Right atrium auricular region (tissue), 2 donors: Measurements from ENCODE around the gene ZNF845. TPM values are rescaled to one million over a fixed set of nuclear protein-coding genes. Genes with fewer than 3 reads are reported as not detected.

ENCODE experiments used
- DNase-seq: peaks from one replicate; pipeline ENCODE4 v3.0.0-alpha.2; 2019; ENCODE audit warnings: low spot score
- H3K27ac ChIP-seq, 2 donors: fragments of 200-600 bp; sonication (generic); 1 replicate in 1 of 2; 2 replicates in 1 of 2; pipeline ENCODE4 v1.5.1; 2016 to 2019
- H3K27me3 ChIP-seq, 2 donors: fragments of 200-600 bp; sonication (generic); one replicate each; pipeline versions ENCODE4 v1.5.1 to v1.6.0; 2017 to 2019
- H3K36me3 ChIP-seq: fragments of 200-600 bp; sonication (generic); one replicate; pipeline ENCODE4 v1.5.1; 2016
- H3K4me1 ChIP-seq, 2 donors: fragments of 200-600 bp; sonication (generic); one replicate each; pipeline versions ENCODE4 v1.5.1 to v1.6.0; 2017 to 2019
- H3K4me3 ChIP-seq, 2 donors: fragments of 200-600 bp; sonication (generic); 1 replicate in 1 of 2; 2 replicates in 1 of 2; pipeline ENCODE4 v1.5.1; 2017 to 2019; ENCODE audit warnings: mild to moderate bottlenecking in 1 of 2, moderate library complexity in 1 of 2
- H3K9me3 ChIP-seq, 2 donors: fragments of 200-600 bp; sonication (generic); one replicate each; pipeline ENCODE4 v1.5.1; 2019
- total RNA-seq, 2 donors: library from RNA; depleted of rRNA; stranded (reverse); fragments of >200 nt; gene quantifications; one replicate each; pipeline ENCODE4 v1.1.0, GENCODE V29; 2016
- TF ChIP-seq, protein P1 (sequence below), 2 donors: fragments of 200-600 bp; sonication (generic); IDR thresholded peaks; one replicate each; pipeline ENCODE4 v1.5.1; 2019; ENCODE audit warnings: antibody characterized with exemption in 2 of 2

The ZNF845 gene
- total RNA-seq, 2 donors from 2014 or later, result 2.4 to 3.3 TPM

DNA sequence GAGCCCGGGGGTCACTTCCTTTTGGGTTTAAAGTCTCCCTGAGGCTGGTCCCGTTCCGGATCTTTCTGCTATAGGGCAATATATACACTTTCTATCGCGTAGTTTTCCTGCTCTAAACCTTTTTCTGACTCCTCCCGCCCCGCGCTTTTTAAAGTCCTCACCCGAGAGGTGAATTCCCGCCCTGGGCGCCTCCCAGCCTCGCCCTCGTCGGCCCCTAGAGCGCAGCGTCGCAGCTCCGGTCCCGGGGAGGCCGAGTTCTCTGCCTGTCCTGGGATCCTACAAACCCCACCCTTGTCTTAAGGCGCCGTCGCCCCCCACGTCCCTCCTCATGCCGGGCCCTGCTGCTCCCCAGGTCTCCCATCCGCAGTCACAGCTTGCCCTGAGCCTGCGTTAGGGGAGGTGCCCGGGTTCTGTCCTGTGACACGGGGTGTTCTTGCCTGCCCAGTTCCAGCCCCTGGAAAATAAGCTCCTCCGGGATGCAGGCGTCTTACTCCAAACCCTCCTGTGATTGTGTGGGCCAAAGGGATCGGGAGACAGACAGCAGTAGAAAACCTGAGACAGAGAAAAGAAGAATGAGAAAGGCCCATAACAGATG lies 32.4 kb downstream of the ZNF845 start:
- Histone ChIP-seq H3K4me3 (peak overlapping the region; percentile 57 to 74), H3K9me3 (no peaks in the 10 kb centered on the region), H3K4me1 (peaks cover 0 to 7% of the 10 kb centered on the region in 2 donors), H3K36me3 (no peaks in the 10 kb centered on the region), H3K27ac (peak overlapping the region; percentile 46 to 70), H3K27me3 (no peaks in the 10 kb centered on the region)
- TF ChIP-seq, protein P1, sequence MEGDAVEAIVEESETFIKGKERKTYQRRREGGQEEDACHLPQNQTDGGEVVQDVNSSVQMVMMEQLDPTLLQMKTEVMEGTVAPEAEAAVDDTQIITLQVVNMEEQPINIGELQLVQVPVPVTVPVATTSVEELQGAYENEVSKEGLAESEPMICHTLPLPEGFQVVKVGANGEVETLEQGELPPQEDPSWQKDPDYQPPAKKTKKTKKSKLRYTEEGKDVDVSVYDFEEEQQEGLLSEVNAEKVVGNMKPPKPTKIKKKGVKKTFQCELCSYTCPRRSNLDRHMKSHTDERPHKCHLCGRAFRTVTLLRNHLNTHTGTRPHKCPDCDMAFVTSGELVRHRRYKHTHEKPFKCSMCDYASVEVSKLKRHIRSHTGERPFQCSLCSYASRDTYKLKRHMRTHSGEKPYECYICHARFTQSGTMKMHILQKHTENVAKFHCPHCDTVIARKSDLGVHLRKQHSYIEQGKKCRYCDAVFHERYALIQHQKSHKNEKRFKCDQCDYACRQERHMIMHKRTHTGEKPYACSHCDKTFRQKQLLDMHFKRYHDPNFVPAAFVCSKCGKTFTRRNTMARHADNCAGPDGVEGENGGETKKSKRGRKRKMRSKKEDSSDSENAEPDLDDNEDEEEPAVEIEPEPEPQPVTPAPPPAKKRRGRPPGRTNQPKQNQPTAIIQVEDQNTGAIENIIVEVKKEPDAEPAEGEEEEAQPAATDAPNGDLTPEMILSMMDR (IDR thresholded peaks at IDR 0.05), result no peak
- DNase-seq, result no peak

DNA sequence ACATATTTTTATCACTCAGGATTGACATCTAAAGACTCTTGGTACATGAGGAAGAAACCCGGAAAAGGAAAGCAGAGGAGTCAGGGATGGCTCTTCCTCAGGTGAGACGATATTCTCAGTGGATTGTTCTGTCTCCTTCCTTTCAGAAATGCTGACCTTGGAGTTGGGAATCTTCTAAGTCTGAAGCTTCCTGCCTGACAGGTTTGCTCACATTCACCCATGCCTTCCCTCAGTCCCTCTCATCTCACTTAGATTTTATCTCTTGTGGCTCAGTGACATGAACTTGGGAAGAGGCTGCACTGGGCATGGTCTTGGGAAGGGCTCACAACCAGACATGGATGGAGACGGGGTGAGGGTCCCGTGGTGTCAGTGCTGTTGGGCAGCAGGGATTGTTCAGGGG lies 38.6 kb downstream of the ZNF845 start:
- peaks cover 13% of the 10 kb centered on the region for H3K36me3 ChIP-seq
- TF ChIP-seq, protein P1 (IDR thresholded peaks at IDR 0.05), result no peak

DNA sequence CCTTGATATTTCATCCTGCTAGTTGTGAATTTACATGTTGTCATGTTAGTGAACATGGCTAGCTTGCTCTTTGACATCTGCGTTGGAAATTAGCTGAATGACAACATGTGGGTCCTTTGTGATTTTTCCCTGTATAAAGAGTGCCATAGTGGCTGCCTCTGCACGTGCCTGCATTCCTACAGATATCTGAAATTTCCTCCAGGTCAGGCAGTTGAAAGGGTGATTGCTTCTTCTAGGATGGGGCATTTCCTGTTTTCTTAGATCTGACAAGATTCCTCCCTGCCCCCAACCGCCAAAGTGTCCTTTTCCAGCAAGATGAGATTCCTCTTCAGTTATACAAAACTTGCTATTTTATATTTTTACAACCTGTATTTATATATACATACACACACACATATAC lies 40.7 kb downstream of the ZNF845 start:
- Histone ChIP-seq H3K36me3 (peaks cover 23% of the 10 kb centered on the region), H3K9me3 (no peaks in the 10 kb centered on the region), H3K27me3 (no peaks in the 10 kb centered on the region), H3K27ac (no peak overlapping the region), H3K4me3 (no peak overlapping the region), H3K4me1 (no peaks in the 10 kb centered on the region)
- TF ChIP-seq, protein P1 (IDR thresholded peaks at IDR 0.05), result no peak
- no peak for DNase-seq

More for the DNA sequence above, 38.6 kb downstream of the ZNF845 start:
- H3K4me3 ChIP-seq, result no peak overlapping the region
- H3K27ac ChIP-seq, result no peak overlapping the region
- no peaks in the 10 kb centered on the region for H3K27me3 ChIP-seq
- DNase-seq, result no peak
- H3K4me1 ChIP-seq, result no peaks in the 10 kb centered on the region
- no peaks in the 10 kb centered on the region for H3K9me3 ChIP-seq

DNA sequence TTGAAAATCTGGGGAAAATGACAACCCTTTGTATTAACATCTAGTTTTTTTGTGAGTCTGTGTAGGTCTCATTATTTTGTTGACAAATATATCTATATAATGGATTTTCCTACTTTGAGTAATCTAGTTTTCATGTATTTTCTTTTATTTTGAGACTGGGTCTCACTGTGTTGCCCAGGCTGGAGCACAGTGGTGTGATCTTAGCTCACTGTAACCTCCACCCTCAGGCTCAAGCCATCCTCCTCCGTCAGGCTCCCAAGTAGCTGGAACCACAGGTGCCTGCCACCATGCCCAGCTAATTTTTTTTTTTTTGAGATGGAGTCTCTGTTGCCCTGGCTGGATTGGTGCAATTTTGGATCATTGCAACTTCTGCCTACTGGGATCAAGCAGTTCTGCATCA lies 41.2 kb downstream of the ZNF845 start:
- no peak overlapping the region for H3K4me3 ChIP-seq
- TF ChIP-seq, protein P1 (IDR thresholded peaks at IDR 0.05), result no peak
- H3K4me1 ChIP-seq, result no peaks in the 10 kb centered on the region
- no peaks in the 10 kb centered on the region for H3K27me3 ChIP-seq
- H3K36me3 ChIP-seq, result peaks cover 23% of the 10 kb centered on the region
- no peak overlapping the region for H3K27ac ChIP-seq
- DNase-seq, result no peak
- no peaks in the 10 kb centered on the region for H3K9me3 ChIP-seq

DNA sequence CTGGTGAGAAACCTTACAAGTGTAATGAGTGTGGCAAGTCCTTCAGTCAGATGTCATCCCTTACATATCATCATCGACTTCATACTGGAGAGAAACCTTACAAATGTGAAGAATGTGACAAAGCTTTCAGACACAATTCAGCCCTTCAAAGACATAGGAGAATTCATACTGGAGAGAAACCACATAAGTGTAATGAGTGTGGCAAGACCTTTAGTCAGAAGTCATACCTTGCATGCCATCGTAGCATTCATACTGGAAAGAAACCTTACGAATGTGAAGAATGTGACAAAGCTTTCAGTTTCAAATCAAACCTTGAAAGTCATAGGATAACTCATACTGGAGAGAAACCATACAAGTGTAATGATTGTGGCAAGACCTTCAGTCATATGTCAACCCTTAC lies 47.8 kb downstream of the ZNF845 start:
- Histone ChIP-seq H3K36me3 (peaks cover 28% of the 10 kb centered on the region), H3K4me1 (no peaks in the 10 kb centered on the region), H3K9me3 (peaks cover 0 to 8% of the 10 kb centered on the region in 2 donors), H3K4me3 (no peak overlapping the region), H3K27me3 (no peaks in the 10 kb centered on the region), H3K27ac (no peak overlapping the region)
- DNase-seq, result no peak
- TF ChIP-seq, protein P1 (IDR thresholded peaks at IDR 0.05), result no peak

DNA sequence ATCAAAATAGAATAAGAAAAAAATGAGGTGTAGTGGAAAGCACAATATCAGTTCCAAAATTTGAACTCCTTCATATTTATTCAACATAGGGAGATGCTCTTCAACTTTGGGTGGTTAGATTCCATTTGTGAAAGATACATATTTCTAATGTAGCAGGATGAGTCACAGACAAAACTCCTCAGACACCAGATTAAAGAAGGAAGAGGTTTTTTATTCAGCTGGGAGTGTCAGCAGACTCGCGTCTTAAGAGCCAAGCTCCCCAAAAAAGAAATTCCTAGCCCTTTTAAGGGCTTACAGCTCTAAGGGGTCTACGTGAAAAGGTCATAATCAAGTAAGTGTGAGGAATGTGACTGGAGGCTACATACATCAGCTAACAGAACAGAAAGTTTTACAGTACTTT lies 54.6 kb downstream of the ZNF845 start:
- Histone ChIP-seq H3K27ac (no peak overlapping the region), H3K9me3 (peaks cover 0 to 3% of the 10 kb centered on the region in 2 donors), H3K4me3 (no peak overlapping the region), H3K27me3 (no peaks in the 10 kb centered on the region), H3K36me3 (no peaks in the 10 kb centered on the region), H3K4me1 (no peaks in the 10 kb centered on the region)
- TF ChIP-seq, protein P1 (IDR thresholded peaks at IDR 0.05), result no peak
- no peak for DNase-seq
